IMR-90 (cell line): ENCODE data around the gene CNTN4. TPM values are rescaled to one million over a fixed set of nuclear protein-coding genes. Genes with fewer than 3 reads are reported as not detected.

ENCODE experiments used
- ATAC-seq: fragments of 200-7000 bp; cut with Tn5 transposase; 2 replicates; pipeline ENCODE4 v1.9.1; 2020; ENCODE audit warnings: low read depth, mild to moderate bottlenecking, moderate library complexity
- BruUV-seq: library from RNA; stranded (reverse); fragments of 400-500 nt; replicated peaks from 2 replicates; lab custom pipeline; 2021; lab: Mats Ljungman, UMichigan
- CTCF ChIA-PET: fragments of 300-600 bp; formaldehyde crosslinking; extraction: SDS; loops from one replicate; lab custom pipeline; 2021; ENCODE audit warnings: antibody characterized with exemption; lab: Yijun Ruan, JAX
- POLR2A ChIA-PET: fragments of 300-600 bp; sonication (Branson Sonifier 250); formaldehyde crosslinking; loops from one replicate; lab custom pipeline; 2022; ENCODE audit warnings: antibody characterized with exemption; ENCODE audit not compliant: unreplicated experiment; lab: Charles Lee
- DNase-seq: peaks from one replicate; pipeline ENCODE4 v3.0.0; 2013
- H2AFZ ChIP-seq: replicated peaks from 2 replicates; pipeline ENCODE3; 2013; ENCODE audit warnings: low read length, mild to moderate bottlenecking; ENCODE audit not compliant: poor library complexity
- H2AK5ac ChIP-seq: 2 replicates; pipeline ENCODE4 v1.6.1; 2013; ENCODE audit warnings: low read depth, low read length, inconsistent platforms
- H2AK9ac ChIP-seq: replicated peaks from 2 replicates; pipeline ENCODE3; 2013; ENCODE audit warnings: mild to moderate bottlenecking, low read depth, low read length, moderate library complexity; ENCODE audit not compliant: poor library complexity
- H2BK120ac ChIP-seq: 2 replicates; pipeline ENCODE4 v1.6.1; 2013; ENCODE audit warnings: low read depth, low read length, inconsistent platforms
- H2BK15ac ChIP-seq: 3 replicates; pipeline ENCODE4 v1.6.1; 2013; ENCODE audit warnings: low read depth, low read length, inconsistent platforms
- H2BK20ac ChIP-seq: 2 replicates; pipeline ENCODE4 v1.6.1; 2013; ENCODE audit warnings: low read depth, mild to moderate bottlenecking, inconsistent platforms, low read length, moderate library complexity
- H2BK5ac ChIP-seq: 2 replicates; pipeline ENCODE4 v1.6.1; 2013; ENCODE audit warnings: mild to moderate bottlenecking, low read depth, low read length, inconsistent platforms; ENCODE audit not compliant: poor library complexity, severe bottlenecking
- H3K14ac ChIP-seq: replicated peaks from 2 replicates; pipeline ENCODE4 v1.6.1; 2013; ENCODE audit warnings: low read depth, low read length, inconsistent platforms
- H3K18ac ChIP-seq: 2 replicates; pipeline ENCODE4 v1.6.1; 2013; ENCODE audit warnings: low read depth, low read length, control low read depth
- H3K23ac ChIP-seq: 2 replicates; pipeline ENCODE4 v1.6.1; 2013; ENCODE audit warnings: low read depth, low read length, inconsistent platforms
- H3K27ac ChIP-seq: 2 replicates; pipeline ENCODE4 v1.5.1; 2013; ENCODE audit warnings: mild to moderate bottlenecking, control low read depth, low read length; ENCODE audit not compliant: insufficient read depth
- H3K27me3 ChIP-seq: 2 replicates; pipeline ENCODE4 v1.6.1; 2013; ENCODE audit warnings: low read length; ENCODE audit not compliant: control insufficient read depth, insufficient read depth
- H3K36me3 ChIP-seq: 2 replicates; pipeline ENCODE4 v1.6.1; 2013; ENCODE audit warnings: low read length, mixed read lengths; ENCODE audit not compliant: control insufficient read depth, insufficient read depth
- H3K4ac ChIP-seq: 2 replicates; pipeline ENCODE4 v1.6.1; 2013; ENCODE audit warnings: low read depth, low read length, inconsistent platforms
- H3K4me1 ChIP-seq: 2 replicates; pipeline ENCODE4 v1.6.1; 2013; ENCODE audit warnings: low read length, mixed read lengths; ENCODE audit not compliant: control insufficient read depth, insufficient read depth
- H3K4me2 ChIP-seq: 2 replicates; pipeline ENCODE4 v1.6.1; 2013; ENCODE audit warnings: low read depth, mild to moderate bottlenecking, control low read depth, low read length, moderate library complexity
- H3K4me3 ChIP-seq: 2 replicates; pipeline ENCODE4 v1.5.1; 2013; ENCODE audit warnings: low read depth, mild to moderate bottlenecking, control low read depth, low read length, moderate library complexity; ENCODE audit not compliant: insufficient read depth
- H3K56ac ChIP-seq: 2 replicates; pipeline ENCODE4 v1.6.1; 2013; ENCODE audit warnings: low read length, inconsistent platforms; ENCODE audit not compliant: insufficient read depth; ENCODE audit errors: extremely low read depth
- H3K79me1 ChIP-seq, 2 experiments: 2 replicates each; pipeline ENCODE4 v1.6.1; 2013; ENCODE audit warnings: low read length in 2 of 2, inconsistent platforms in 1 of 2, low read depth in 1 of 2
- H3K9ac ChIP-seq: 2 replicates; pipeline ENCODE4 v1.6.1; 2013; ENCODE audit warnings: low read depth, low read length, control low read depth
- H3K9me1 ChIP-seq: 2 replicates; pipeline ENCODE4 v1.6.1; 2013; ENCODE audit warnings: low read length, inconsistent platforms; ENCODE audit not compliant: insufficient read depth
- H3K9me3 ChIP-seq: 2 replicates; pipeline ENCODE4 v1.6.1; 2013; ENCODE audit warnings: low read length; ENCODE audit not compliant: control insufficient read depth, insufficient read depth
- H4K20me1 ChIP-seq: 2 replicates; pipeline ENCODE4 v1.6.1; 2013; ENCODE audit warnings: low read length, inconsistent platforms; ENCODE audit not compliant: insufficient read depth
- H4K5ac ChIP-seq: 2 replicates; pipeline ENCODE4 v1.6.1; 2013; ENCODE audit warnings: mild to moderate bottlenecking, low read depth, low read length, control low read depth
- H4K8ac ChIP-seq, 2 experiments: 2 replicates each; pipeline ENCODE4 v1.6.1; 2013; ENCODE audit warnings: low read depth in 2 of 2, low read length in 2 of 2, control low read depth in 1 of 2, inconsistent platforms in 1 of 2
- H4K91ac ChIP-seq: 2 replicates; pipeline ENCODE4 v1.6.1; 2013; ENCODE audit warnings: low read depth, low read length, inconsistent platforms; ENCODE audit not compliant: insufficient read depth
- BHLHE40 ChIP-seq: fragments of 150-350 bp; IDR thresholded peaks from 2 replicates; pipeline ENCODE4 v1.6.1; 2016; ENCODE audit warnings: mild to moderate bottlenecking, low read depth, low read length
- CHD1 ChIP-seq: IDR thresholded peaks from 2 replicates; pipeline ENCODE4 v1.6.1; 2012; ENCODE audit warnings: low read depth, low read length, improper control_type of control experiment
- MAFK ChIP-seq: IDR thresholded peaks from 2 replicates; pipeline ENCODE4 v1.6.1; 2012; ENCODE audit warnings: low read depth, low read length, improper control_type of control experiment
- MAZ ChIP-seq: IDR thresholded peaks from 2 replicates; pipeline ENCODE4 v1.6.1; 2012; ENCODE audit warnings: low read depth, mild to moderate bottlenecking, low read length, improper control_type of control experiment, moderate library complexity, borderline replicate concordance
- MXI1 ChIP-seq: IDR thresholded peaks from 2 replicates; pipeline ENCODE4 v1.6.1; 2012; ENCODE audit warnings: low read depth, mild to moderate bottlenecking, low read length, moderate library complexity, borderline replicate concordance
- POLR2A ChIP-seq: IDR thresholded peaks from 2 replicates; pipeline ENCODE4 v1.6.1; 2012; ENCODE audit warnings: mild to moderate bottlenecking, low read depth, low read length
- RAD21 ChIP-seq: IDR thresholded peaks from 2 replicates; pipeline ENCODE4 v1.6.1; 2012; ENCODE audit warnings: low read length, improper control_type of control experiment
- RCOR1 ChIP-seq: IDR thresholded peaks from 2 replicates; pipeline ENCODE4 v1.6.1; 2012; ENCODE audit warnings: mild to moderate bottlenecking, low read length, improper control_type of control experiment; ENCODE audit not compliant: insufficient replicate concordance
- WGBS, 2 experiments: methylation state at CpG; one replicate each; pipeline versions ENCODE4 v1.1.5 to v1.1.7; 2013; ENCODE audit warnings: missing lambda C conversion rate in 2 of 2; ENCODE audit not compliant: insufficient read length in 1 of 2; ENCODE audit errors: extremely low coverage in 2 of 2; 5-methylcytosine and 5-hydroxymethylcytosine counted together
- dilution Hi-C: fragments of 300-500 bp; cut with HindIII; formaldehyde crosslinking; loops from one replicate; pipeline ENCODE4 v1.14.3; 2018; ENCODE audit warnings: low sequenced_read_pairs; ENCODE audit not compliant: unreplicated experiment
- in situ Hi-C: fragments of 300-500 bp; cut with MboI; formaldehyde crosslinking; loops from 3 replicates; pipeline ENCODE4 v1.14.3; 2019; ENCODE audit warnings: low sequenced_read_pairs, inconsistent platforms, mixed read lengths
- intact Hi-C: fragments of 100-400 bp; cut with micrococcal nuclease; formaldehyde crosslinking; loops from 2 replicates; pipeline ENCODE4 v1.10.0; 2022
- polyA plus RNA-seq, 3 experiments: library from polyadenylated mRNA; depleted of rRNA; stranded (reverse); fragments of >200 nt; gene quantifications; 2 replicates each; pipeline ENCODE4 v1.2.3, GENCODE V29; 2012; ENCODE audit warnings: low replicate concordance in 1 of 3
- total RNA-seq: library from RNA; depleted of rRNA; stranded (reverse); fragments of >200 nt; gene quantifications from 2 replicates; pipeline ENCODE4 v1.2.3, GENCODE V29; 2012
- TF ChIP-seq, protein P1 (sequence below): fragments of 150-350 bp; IDR thresholded peaks from 2 replicates; pipeline ENCODE4 v1.6.1; 2017; ENCODE audit warnings: mild to moderate bottlenecking, antibody characterized with exemption, low read length, low read depth

Gene CNTN4
- total and polyA plus RNA-seq, 2 of the 4 experiments (the other 2 are of a cell fraction), result under 0.01 TPM; not detected in 1

- Histone ChIP-seq H2BK120ac (no peak overlapping the region), H4K8ac (no peak overlapping the region), H2AK5ac (no peak overlapping the region), H3K4me1 (no peaks in the 10 kb centered on the region), H2BK20ac (no peak overlapping the region), H3K4me3 (no peak overlapping the region), H3K56ac (no peak overlapping the region), H3K9me1 (no peaks in the 10 kb centered on the region), H3K18ac (no peak overlapping the region), H3K36me3 (no peaks in the 10 kb centered on the region), H2AFZ (no peak overlapping the region), H4K91ac (no peak overlapping the region), H4K5ac (no peak overlapping the region), H3K23ac (no peak overlapping the region), H2AK9ac (no peak overlapping the region), H3K27me3 (no peaks in the 10 kb centered on the region), H3K9me3 (no peaks in the 10 kb centered on the region), H3K79me1 (no peaks in the 10 kb centered on the region), H3K4me2 (no peak overlapping the region), H2BK15ac (no peak overlapping the region), H3K27ac (no peak overlapping the region), H3K14ac (no peak overlapping the region), H4K20me1 (no peaks in the 10 kb centered on the region), H2BK5ac (no peak overlapping the region), H3K4ac (no peak overlapping the region), H3K9ac (no peak overlapping the region)
- POLR2A ChIA-PET, result no interaction called here
- DNase-seq (no peak), ATAC-seq (no peak)
- TF ChIP-seq BHLHE40 (no peak), MAZ (no peak), MXI1 (no peak), CHD1 (no peak), POLR2A (no peak), MAFK (no peak), RAD21 (no peak), RCOR1 (no peak)
- TF ChIP-seq, protein P1, sequence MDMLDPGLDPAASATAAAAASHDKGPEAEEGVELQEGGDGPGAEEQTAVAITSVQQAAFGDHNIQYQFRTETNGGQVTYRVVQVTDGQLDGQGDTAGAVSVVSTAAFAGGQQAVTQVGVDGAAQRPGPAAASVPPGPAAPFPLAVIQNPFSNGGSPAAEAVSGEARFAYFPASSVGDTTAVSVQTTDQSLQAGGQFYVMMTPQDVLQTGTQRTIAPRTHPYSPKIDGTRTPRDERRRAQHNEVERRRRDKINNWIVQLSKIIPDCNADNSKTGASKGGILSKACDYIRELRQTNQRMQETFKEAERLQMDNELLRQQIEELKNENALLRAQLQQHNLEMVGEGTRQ, result no peak
- intact Hi-C loops (no loop called here), dilution Hi-C loops (no loop called here), in situ Hi-C loops (no loop called here)
- no TSS peak for BruUV-seq
- WGBS, 2 experiments, result no CpG with 5 or more reads among the region's 1 CpG
- CTCF ChIA-PET, result no interaction called here
Measured at GRCh38 chr3:3068358-3068881, 969.8 kb downstream of the CNTN4 start.
